ENCODE measurements around the gene MYL12B. TPM values are rescaled to one million over a fixed set of nuclear protein-coding genes. Genes with fewer than 3 reads are reported as not detected.

The MYL12B gene
- total RNA-seq, 4 donors from 2014 or later, result 78.2 to 558 (median 337) TPM

DNA sequence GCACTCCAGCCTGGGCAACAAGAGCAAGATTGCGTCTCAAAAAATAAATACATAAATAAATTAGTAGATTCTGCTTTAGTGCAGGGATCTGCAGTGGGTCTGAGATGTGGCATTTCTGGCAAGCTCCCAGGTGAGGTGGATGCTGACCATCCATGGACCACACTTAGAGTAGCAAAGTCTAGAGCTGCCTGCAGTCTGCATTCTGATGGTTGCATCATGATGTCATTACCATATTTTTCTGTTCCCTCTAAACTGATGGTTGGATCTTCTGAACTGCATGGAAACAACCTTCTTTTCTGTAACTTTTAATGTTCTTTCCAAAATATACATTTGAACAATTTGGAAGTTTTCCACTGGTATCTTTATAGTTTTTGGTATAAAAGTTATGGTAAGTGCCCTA, 42.9 kb downstream of the MYL12B start:
- no peaks in the 10 kb centered on the region for H3K36me3 ChIP-seq
- H3K27me3 ChIP-seq, result peaks cover 10% of the 10 kb centered on the region
- H3K27ac ChIP-seq, result no peak overlapping the region
- in situ Hi-C loops (cut with MboI; ENCODE audit: low pct_ligation_motif_present in 1 of 4, low pct_unique_long_range_greater_than_20kb in 1 of 4, low sequenced_read_pairs in 3 of 4) (no loop called here), intact Hi-C loops (cut with DNase I; ENCODE audit: low total_unique reads) (no loop called here)
- H3K4me3 ChIP-seq, result no peak overlapping the region
- no peaks in the 10 kb centered on the region for H3K4me1 ChIP-seq
- TF ChIP-seq, protein P1, sequence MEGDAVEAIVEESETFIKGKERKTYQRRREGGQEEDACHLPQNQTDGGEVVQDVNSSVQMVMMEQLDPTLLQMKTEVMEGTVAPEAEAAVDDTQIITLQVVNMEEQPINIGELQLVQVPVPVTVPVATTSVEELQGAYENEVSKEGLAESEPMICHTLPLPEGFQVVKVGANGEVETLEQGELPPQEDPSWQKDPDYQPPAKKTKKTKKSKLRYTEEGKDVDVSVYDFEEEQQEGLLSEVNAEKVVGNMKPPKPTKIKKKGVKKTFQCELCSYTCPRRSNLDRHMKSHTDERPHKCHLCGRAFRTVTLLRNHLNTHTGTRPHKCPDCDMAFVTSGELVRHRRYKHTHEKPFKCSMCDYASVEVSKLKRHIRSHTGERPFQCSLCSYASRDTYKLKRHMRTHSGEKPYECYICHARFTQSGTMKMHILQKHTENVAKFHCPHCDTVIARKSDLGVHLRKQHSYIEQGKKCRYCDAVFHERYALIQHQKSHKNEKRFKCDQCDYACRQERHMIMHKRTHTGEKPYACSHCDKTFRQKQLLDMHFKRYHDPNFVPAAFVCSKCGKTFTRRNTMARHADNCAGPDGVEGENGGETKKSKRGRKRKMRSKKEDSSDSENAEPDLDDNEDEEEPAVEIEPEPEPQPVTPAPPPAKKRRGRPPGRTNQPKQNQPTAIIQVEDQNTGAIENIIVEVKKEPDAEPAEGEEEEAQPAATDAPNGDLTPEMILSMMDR (IDR thresholded peaks at IDR 0.05), result no peak
- TF ChIP-seq POLR2A (IDR thresholded peaks at IDR 0.05) (no peak), POLR2AphosphoS5 (IDR thresholded peaks at IDR 0.05) (no peak), EP300 (IDR thresholded peaks at IDR 0.05; ENCODE audit: low read depth) (no peak)
- H3K9me3 ChIP-seq, result no peaks in the 10 kb centered on the region
- WGBS, 2 donors (ENCODE audit: low coverage in 1 of 2), result 94 to 100% methylated on average over 1 of the region's 1 CpG
- no peak for DNase-seq

DNA sequence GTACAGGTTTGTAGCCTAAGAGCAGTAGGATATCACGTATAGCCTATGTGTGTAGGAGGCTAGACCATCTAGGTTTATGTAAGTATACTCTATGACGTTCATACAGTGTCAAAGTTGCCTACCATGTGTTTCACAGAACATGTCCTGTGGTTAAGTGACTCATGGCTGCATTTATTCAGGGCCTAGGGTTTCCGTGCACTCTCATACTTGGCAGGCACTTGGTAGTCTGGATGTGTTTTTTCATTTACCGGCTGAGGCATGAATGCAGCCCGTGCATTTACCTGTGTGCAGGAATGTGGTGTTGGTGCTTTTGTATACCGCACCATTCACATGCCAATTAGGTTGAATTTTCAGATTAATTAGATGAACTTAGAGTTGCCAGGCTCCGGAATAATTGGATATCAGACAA, 43.4 kb downstream of the MYL12B start:
- 62 to 82% methylated on average over 2 to 7 of the region's 7 CpGs for WGBS, 2 donors (ENCODE audit: low coverage in 1 of 2)
- in situ Hi-C loops (cut with MboI; ENCODE audit: low pct_ligation_motif_present in 1 of 4, low pct_unique_long_range_greater_than_20kb in 1 of 4, low sequenced_read_pairs in 3 of 4), result no loop called here
- intact Hi-C loops (cut with DNase I; ENCODE audit: low total_unique reads), result no loop called here
- H3K36me3 ChIP-seq, result no peaks in the 10 kb centered on the region
- H3K4me1 ChIP-seq, result no peaks in the 10 kb centered on the region
- H3K27me3 ChIP-seq, result peaks cover 7% of the 10 kb centered on the region
- no peak for TF ChIP-seq POLR2AphosphoS5 (IDR thresholded peaks at IDR 0.05)
- TF ChIP-seq, protein P1 (IDR thresholded peaks at IDR 0.05), result no peak
- no peak for TF ChIP-seq EP300 (IDR thresholded peaks at IDR 0.05; ENCODE audit: low read depth)
- no peak for TF ChIP-seq POLR2A (IDR thresholded peaks at IDR 0.05)
- H3K4me3 ChIP-seq, result no peak overlapping the region
- H3K9me3 ChIP-seq, result no peaks in the 10 kb centered on the region
- no peak overlapping the region for H3K27ac ChIP-seq
- no peak for DNase-seq

DNA sequence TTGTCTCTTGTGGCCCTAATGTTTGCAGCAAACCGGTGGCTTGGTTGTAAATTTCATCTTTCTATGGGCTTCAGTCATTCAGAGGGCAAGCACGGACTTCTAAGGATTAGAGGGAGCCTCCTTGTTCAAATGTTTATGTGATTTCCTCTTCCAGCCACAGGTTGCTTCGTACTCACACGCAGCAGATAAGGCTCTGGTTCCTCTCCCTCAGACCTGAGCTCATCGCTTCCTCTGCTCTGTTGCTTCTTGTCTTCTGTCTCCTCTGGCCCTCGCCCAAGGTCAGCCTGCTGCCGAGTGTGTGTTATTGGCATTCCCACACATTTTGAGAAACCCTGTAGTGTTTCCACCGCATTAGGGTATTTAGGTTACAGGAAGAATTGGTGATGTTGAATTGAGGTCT, 44.0 kb downstream of the MYL12B start:
- no peak overlapping the region for H3K4me3 ChIP-seq
- H3K9me3 ChIP-seq, result no peaks in the 10 kb centered on the region
- intact Hi-C loops (cut with DNase I; ENCODE audit: low total_unique reads) (no loop called here), in situ Hi-C loops (cut with MboI; ENCODE audit: low pct_ligation_motif_present in 1 of 4, low pct_unique_long_range_greater_than_20kb in 1 of 4, low sequenced_read_pairs in 3 of 4) (no loop called here)
- H3K36me3 ChIP-seq, result no peaks in the 10 kb centered on the region
- no peak for DNase-seq
- 58 to 68% methylated on average over 6 to 8 of the region's 8 CpGs for WGBS, 2 donors (ENCODE audit: low coverage in 1 of 2)
- peaks cover 3% of the 10 kb centered on the region for H3K27me3 ChIP-seq
- peak overlapping the region in 1 of 4 donors; percentile 13 for H3K27ac ChIP-seq
- TF ChIP-seq, protein P1 (IDR thresholded peaks at IDR 0.05), result no peak
- TF ChIP-seq EP300 (IDR thresholded peaks at IDR 0.05; ENCODE audit: low read depth) (no peak), POLR2AphosphoS5 (IDR thresholded peaks at IDR 0.05) (no peak), POLR2A (IDR thresholded peaks at IDR 0.05) (no peak)
- H3K4me1 ChIP-seq, result no peaks in the 10 kb centered on the region

DNA sequence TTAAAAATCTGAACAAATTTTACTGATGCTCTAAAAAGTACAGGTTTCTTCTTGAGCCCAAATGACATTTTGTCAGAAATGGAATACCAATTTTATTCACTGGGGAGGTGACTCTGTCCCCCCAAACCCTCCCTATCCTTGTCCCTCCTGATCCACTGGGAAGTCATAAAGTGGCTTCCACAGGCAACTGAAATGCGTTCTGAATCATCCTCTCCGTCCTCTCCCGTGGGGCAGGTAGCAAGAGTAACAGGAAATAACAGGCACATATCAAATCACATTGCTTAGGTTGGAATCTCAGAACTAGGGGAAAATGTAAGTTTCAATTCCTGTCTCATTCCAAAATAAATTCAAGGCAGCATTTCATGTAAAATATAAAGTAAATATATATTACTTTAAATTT, 44.5 kb downstream of the MYL12B start:
- H3K27ac ChIP-seq, result no peak overlapping the region
- H3K36me3 ChIP-seq, result no peaks in the 10 kb centered on the region
- no peaks in the 10 kb centered on the region for H3K9me3 ChIP-seq
- DNase-seq, result no peak
- in situ Hi-C loops (cut with MboI; ENCODE audit: low pct_ligation_motif_present in 1 of 4, low pct_unique_long_range_greater_than_20kb in 1 of 4, low sequenced_read_pairs in 3 of 4) (no loop called here), intact Hi-C loops (cut with DNase I; ENCODE audit: low total_unique reads) (no loop called here)
- no peak for TF ChIP-seq POLR2AphosphoS5 (IDR thresholded peaks at IDR 0.05)
- TF ChIP-seq POLR2A (IDR thresholded peaks at IDR 0.05), result no peak
- TF ChIP-seq EP300 (IDR thresholded peaks at IDR 0.05; ENCODE audit: low read depth), result no peak
- TF ChIP-seq, protein P1 (IDR thresholded peaks at IDR 0.05), result no peak
- H3K4me3 ChIP-seq, result no peak overlapping the region
- no peaks in the 10 kb centered on the region for H3K4me1 ChIP-seq
- no peaks in the 10 kb centered on the region for H3K27me3 ChIP-seq
- WGBS, 2 donors (ENCODE audit: low coverage in 1 of 2), result 75 to 87% methylated on average over 3 of the region's 3 CpGs

All from transverse colon (tissue), 4 donors.